SH-SY5Y (cell line): ENCODE measurements around the gene EXD1.

Experiments
- GATA2 ChIP-seq: IDR thresholded peaks from 2 replicates; pipeline ENCODE4 v1.6.1; 2011; ENCODE audit warnings: mild to moderate bottlenecking, low read depth, low read length
- GATA3 ChIP-seq: IDR thresholded peaks from 2 replicates; pipeline ENCODE4 v1.6.1; 2011; ENCODE audit warnings: low read depth, mild to moderate bottlenecking, low read length, moderate library complexity

DNA sequence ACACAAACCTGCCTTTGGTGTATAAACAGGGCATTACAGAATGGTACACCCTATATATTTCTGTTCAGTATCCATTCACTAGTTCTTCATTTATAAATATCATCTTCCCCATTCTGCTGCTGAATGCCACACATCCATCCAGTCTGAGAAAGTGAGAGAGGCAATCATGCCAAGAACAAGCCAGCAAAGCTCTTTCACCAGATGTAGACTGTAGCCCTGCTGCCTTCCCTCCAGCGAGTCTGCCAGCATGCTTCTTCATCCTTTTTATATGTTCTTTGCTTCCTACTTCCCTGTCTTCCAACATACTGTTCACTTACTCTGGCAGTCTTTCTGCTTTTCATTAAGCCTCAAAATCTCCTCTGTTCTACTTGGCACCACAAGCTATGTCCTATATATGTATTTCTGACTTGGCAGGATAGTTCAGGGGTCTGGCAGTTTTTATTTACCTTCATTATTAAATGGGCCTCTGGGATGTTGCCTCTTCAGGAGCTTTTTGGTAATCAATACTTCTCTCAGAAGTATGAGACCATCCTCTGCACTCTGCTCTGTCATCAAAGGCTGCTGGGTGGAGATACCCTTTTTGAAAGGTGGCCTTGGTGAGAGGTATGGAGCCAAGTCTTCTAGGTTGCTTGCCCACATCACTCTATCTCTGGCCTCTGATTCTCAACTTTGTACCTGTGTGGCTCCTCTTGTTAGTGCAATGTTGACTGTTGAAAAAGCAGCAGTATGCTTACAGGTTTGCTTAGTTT is 49.2 kb upstream of the EXD1 start:
- TF ChIP-seq GATA2: no peak
- no peak for TF ChIP-seq GATA3
